ENCODE measurements around the gene LMO4.

Gene LMO4

DNA sequence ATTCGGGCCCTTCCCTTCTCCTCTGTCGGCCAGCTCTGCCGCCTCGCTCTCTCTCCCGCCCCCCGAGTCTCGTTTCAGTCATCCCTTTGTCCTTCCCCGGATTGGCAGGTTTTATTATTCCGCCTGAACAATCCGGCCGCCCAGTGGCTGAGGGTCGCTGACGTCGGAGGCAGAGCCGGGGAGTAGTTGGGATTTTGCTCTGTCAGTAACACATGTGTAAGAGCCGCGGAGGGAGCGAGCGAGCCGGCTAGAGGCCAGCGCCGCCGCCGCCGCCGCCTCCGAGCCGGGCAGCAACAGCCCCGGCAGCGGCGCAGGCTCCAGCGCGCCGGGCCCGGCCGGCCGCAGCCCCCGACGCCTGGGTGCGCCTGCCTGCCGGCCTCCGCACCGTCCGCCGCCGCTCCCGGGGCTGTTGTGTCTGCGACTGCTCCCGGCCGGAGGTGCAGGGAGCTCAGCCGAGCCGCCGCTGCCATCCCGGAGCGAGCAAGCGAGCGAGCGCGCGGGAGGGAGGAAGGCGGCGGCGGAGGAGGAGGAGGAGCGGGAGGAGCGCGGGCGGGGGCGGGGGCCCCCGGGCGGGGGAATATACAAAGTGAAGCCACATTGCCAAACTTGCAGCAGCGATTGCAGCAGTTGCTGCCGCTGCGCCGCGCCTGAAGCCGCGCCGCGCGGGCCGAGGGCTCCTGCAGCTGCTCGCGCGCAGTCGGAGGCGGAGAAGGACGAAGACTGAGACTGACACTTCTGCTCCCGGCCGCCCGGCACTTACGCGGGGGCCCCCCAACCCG, at the start of gene LMO4:
TSS of gene LMO4 (plus strand) at position 609 of the 779 bp plus-strand sequence. CDS start 3,136 bp downstream, outside the sequence.
- TF ChIP-seq CTCF (IDR thresholded peaks at IDR 0.05; ENCODE audit: low read length) (no peak), EZH2phosphoT487 (IDR thresholded peaks at IDR 0.05; ENCODE audit: low read length) (no peak), EZH2 (optimal IDR thresholded peaks at IDR 0.05; ENCODE audit: low read depth, low read length) (no peak)
- H2AFZ ChIP-seq (ENCODE audit: low read length), result peak within 1 kb of the TSS; percentile 91

DNA sequence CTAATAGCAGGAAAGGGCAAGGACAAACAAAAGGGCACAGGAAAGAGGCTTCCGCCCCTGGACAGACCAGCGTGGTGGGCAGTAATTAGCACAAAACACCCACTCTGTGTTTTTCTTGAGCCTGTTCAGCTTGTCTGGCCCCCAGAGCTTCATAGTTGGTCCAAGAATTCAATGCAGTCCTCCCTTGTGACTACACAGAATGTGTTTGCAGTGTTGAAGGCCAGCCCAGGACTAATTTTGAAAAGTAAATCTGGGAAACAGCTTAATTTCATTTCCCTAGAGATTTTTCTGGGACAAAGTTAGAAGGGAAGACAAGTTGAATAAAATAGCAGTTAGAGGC, 49.2 kb upstream of the LMO4 start:
- TF ChIP-seq CTCF (IDR thresholded peaks at IDR 0.05; ENCODE audit: low read length) (no peak), EZH2 (optimal IDR thresholded peaks at IDR 0.05; ENCODE audit: low read depth, low read length) (no peak), EZH2phosphoT487 (IDR thresholded peaks at IDR 0.05; ENCODE audit: low read length) (no peak)
- H3K27me3 ChIP-seq (replicated peaks; ENCODE audit: insufficient read depth, low read length), result no peaks in the 10 kb centered on the region
- no peak overlapping the region for H3K9ac ChIP-seq (ENCODE audit: low read length)
- no peaks in the 10 kb centered on the region for H3K79me2 ChIP-seq (ENCODE audit: low read length)
- no peak overlapping the region for H3K27ac ChIP-seq (ENCODE audit: low read length)
- H3K9me3 ChIP-seq (replicated peaks; ENCODE audit: insufficient read depth, low read length), result no peaks in the 10 kb centered on the region
- no peak for DNase-seq
- H3K4me2 ChIP-seq (ENCODE audit: low read depth, low read length), result no peak overlapping the region
- no peak overlapping the region for H2AFZ ChIP-seq (ENCODE audit: low read length)
- no peaks in the 10 kb centered on the region for H3K4me1 ChIP-seq (ENCODE audit: low read length)
- H4K20me1 ChIP-seq (ENCODE audit: insufficient read depth, low read length), result no peaks in the 10 kb centered on the region
- H3K36me3 ChIP-seq (replicated peaks; ENCODE audit: insufficient read depth, low read length), result no peaks in the 10 kb centered on the region
- no peaks in the 10 kb centered on the region for H3F3A ChIP-seq (ENCODE audit: insufficient read depth, low read length)
- no peak overlapping the region for H3K4me3 ChIP-seq (ENCODE audit: low read length)
- H3K9me2 ChIP-seq (replicated peaks; ENCODE audit: insufficient read depth, low read length), result no peaks in the 10 kb centered on the region

More for the DNA sequence above, at the start of gene LMO4:
- Histone ChIP-seq H3K4me2 (ENCODE audit: low read depth, low read length) (peak within 1 kb of the TSS; percentile 95), H4K20me1 (ENCODE audit: insufficient read depth, low read length) (no peaks in the 10 kb centered on the region), H3K9ac (ENCODE audit: low read length) (peak within 1 kb of the TSS; percentile 94), H3K36me3 (replicated peaks; ENCODE audit: insufficient read depth, low read length) (no peaks in the 10 kb centered on the region; the same call in 1 of the 2 replicates), H3K4me3 (ENCODE audit: low read length) (peak within 1 kb of the TSS; percentile 87), H3F3A (ENCODE audit: insufficient read depth, low read length) (peaks cover 51% of the 10 kb centered on the region), H3K4me1 (ENCODE audit: low read length) (peaks cover 12% of the 10 kb centered on the region), H3K79me2 (ENCODE audit: low read length) (peaks cover 47% of the 10 kb centered on the region), H3K9me3 (replicated peaks; ENCODE audit: insufficient read depth, low read length) (no peaks in the 10 kb centered on the region), H3K27ac (ENCODE audit: low read length) (peak within 1 kb of the TSS; percentile 80), H3K9me2 (replicated peaks; ENCODE audit: insufficient read depth, low read length) (no peaks in the 10 kb centered on the region), H3K27me3 (replicated peaks; ENCODE audit: insufficient read depth, low read length) (no peaks in the 10 kb centered on the region)
- peak; percentile 97 for DNase-seq

DNA sequence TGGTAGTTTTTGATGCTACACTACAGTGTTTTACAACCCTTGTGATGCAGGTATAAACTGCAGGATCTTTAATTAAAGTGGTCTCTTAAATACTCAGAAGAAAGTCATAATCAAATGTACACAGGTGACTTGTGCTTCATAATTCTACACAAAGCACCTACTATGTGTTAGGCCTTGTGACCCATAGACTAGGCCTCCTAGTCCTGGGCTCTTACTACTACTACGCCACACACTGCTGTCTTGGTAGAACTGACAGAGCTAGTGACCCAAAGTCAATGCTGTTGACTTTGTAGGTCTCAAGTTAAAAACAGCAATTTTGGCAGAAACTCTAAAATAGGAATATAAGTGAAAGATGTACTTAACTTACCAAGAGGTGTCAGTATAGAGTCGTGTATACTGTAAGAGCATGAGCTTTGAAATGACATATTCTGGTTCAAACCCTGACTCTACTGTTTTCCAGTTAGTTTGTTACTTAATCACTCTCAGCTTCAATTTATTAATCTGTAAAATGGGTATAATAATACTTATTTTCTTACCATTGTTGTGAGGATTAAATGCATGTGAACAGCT, 48.6 kb upstream of the LMO4 start:
- Histone ChIP-seq H3K4me1 (ENCODE audit: low read length) (no peaks in the 10 kb centered on the region), H3K9me3 (replicated peaks; ENCODE audit: insufficient read depth, low read length) (no peaks in the 10 kb centered on the region), H3F3A (ENCODE audit: insufficient read depth, low read length) (no peaks in the 10 kb centered on the region), H3K4me3 (ENCODE audit: low read length) (no peak overlapping the region), H3K27ac (ENCODE audit: low read length) (no peak overlapping the region), H3K4me2 (ENCODE audit: low read depth, low read length) (no peak overlapping the region), H3K9me2 (replicated peaks; ENCODE audit: insufficient read depth, low read length) (no peaks in the 10 kb centered on the region), H4K20me1 (ENCODE audit: insufficient read depth, low read length) (no peaks in the 10 kb centered on the region), H3K36me3 (replicated peaks; ENCODE audit: insufficient read depth, low read length) (no peaks in the 10 kb centered on the region), H3K9ac (ENCODE audit: low read length) (no peak overlapping the region), H2AFZ (ENCODE audit: low read length) (no peak overlapping the region), H3K27me3 (replicated peaks; ENCODE audit: insufficient read depth, low read length) (no peaks in the 10 kb centered on the region), H3K79me2 (ENCODE audit: low read length) (no peaks in the 10 kb centered on the region)
- TF ChIP-seq EZH2phosphoT487 (IDR thresholded peaks at IDR 0.05; ENCODE audit: low read length), result no peak
- peak; percentile 23; the same call in 1 of the 2 replicates for TF ChIP-seq CTCF (IDR thresholded peaks at IDR 0.05; ENCODE audit: low read length)
- TF ChIP-seq EZH2 (optimal IDR thresholded peaks at IDR 0.05; ENCODE audit: low read depth, low read length), result no peak
- DNase-seq, result peak; percentile 23

Measured in MM.1S (cell line).